ENCODE results near the gene HMX2.

- no peak for TF ChIP-seq POLR2AphosphoS5 (IDR thresholded peaks at IDR 0.05)
- TF ChIP-seq, protein P1, sequence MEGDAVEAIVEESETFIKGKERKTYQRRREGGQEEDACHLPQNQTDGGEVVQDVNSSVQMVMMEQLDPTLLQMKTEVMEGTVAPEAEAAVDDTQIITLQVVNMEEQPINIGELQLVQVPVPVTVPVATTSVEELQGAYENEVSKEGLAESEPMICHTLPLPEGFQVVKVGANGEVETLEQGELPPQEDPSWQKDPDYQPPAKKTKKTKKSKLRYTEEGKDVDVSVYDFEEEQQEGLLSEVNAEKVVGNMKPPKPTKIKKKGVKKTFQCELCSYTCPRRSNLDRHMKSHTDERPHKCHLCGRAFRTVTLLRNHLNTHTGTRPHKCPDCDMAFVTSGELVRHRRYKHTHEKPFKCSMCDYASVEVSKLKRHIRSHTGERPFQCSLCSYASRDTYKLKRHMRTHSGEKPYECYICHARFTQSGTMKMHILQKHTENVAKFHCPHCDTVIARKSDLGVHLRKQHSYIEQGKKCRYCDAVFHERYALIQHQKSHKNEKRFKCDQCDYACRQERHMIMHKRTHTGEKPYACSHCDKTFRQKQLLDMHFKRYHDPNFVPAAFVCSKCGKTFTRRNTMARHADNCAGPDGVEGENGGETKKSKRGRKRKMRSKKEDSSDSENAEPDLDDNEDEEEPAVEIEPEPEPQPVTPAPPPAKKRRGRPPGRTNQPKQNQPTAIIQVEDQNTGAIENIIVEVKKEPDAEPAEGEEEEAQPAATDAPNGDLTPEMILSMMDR (IDR thresholded peaks at IDR 0.05): no peak
Observed at GRCh38 chr10:123175389-123176387, 27.8 kb downstream of the HMX2 start.

Data from breast epithelium (tissue), 3 donors.